ENCODE results near the gene CACNA1I.

Gene CACNA1I

DNA sequence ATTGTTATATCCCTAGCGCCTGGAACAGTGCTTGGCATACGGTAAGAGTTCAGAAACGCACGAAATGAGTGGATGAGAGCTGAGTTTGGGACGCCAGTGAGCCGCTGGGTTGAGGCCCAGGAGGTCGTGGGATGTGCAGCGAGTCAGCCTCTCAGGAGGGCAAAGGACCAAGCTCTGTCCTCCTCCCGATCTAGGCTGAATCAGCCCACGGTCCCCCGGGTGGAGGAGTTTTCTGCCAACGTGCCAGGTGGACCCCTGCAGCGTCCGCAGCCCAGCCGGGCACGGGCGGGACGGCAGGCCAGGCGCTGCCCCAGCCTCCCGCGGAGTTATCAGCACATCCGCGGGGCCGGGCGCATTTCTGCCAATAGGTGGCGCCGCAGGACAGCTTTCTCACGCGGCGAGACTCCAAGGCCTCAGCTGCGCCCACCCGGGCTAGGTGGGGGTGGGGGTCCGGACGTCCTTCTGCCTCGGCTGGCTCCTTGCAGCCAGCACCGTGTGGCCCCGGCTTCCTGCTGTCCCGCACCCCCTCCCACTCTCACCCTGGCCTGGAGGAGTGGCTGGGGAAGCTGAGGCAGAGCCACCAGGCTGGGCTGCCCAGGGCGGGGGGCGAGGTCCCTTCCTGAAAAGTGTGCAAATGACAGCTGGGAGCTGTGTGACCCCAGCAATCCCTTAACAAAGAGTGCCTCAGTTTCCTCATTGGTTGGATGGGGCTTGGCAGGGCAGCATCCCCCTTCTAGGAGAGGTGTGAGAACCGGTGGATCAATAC lies 35.8 kb upstream of the CACNA1I start:
- no peak overlapping the region for H3K4me3 ChIP-seq

DNA sequence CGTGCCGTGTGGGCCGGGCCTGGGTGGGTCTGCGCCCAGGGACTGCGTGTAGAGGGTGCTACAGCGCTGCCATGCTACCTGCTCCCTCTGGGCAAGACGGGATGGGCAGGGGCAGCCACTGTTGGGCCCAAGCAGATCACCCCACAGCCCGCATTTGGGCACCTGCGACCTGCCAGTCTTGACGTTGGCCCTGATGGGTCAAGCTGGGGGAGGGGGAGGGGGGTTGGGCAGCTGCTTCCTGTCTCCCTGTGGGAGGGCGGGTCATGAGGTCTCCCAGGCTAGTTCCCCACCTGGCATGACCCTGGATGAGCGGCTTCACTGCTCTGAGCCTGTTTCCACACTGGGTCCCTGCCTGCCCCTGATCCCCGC lies 35.2 kb upstream of the CACNA1I start:
- no peak overlapping the region for H3K27ac ChIP-seq
- no peak overlapping the region for H3K4me3 ChIP-seq

More for the DNA sequence above, 35.8 kb upstream of the CACNA1I start:
- peak overlapping the region in 3 of 21 experiments; percentile 16 to 43 (median 18) for H3K27ac ChIP-seq

DNA sequence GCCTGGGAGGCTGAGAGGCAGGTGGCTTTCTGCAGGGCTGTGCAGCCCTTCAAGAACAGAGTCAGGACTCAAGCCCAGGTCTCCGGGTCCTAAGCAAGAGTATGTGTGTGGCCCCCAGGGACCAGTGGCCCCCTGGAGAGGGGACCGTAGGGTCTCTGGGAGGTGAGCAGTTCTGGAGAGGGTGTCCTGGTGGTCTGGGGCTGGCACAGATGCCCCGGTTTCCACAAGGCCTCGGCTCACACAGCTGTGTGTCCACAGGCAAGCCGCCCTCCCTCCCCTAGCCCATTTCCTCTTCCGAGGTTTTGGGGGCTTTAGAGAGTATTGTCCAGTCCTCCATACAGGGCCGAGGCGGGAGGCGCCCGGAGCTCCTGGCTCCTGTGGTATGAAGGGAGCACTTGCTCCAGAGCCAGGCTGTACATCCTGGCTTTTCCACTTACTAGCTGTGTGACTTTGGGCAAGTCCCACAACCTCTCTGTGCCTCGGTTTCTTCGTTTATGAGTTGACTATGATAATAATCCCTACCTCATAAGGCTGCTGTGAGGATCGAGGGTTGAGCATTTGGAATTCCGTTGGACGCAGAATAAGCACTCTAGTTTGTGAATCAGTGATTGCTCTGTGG lies 34.6 kb upstream of the CACNA1I start:
- Histone ChIP-seq H3K27ac (no peak overlapping the region), H3K4me3 (no peak overlapping the region)

DNA sequence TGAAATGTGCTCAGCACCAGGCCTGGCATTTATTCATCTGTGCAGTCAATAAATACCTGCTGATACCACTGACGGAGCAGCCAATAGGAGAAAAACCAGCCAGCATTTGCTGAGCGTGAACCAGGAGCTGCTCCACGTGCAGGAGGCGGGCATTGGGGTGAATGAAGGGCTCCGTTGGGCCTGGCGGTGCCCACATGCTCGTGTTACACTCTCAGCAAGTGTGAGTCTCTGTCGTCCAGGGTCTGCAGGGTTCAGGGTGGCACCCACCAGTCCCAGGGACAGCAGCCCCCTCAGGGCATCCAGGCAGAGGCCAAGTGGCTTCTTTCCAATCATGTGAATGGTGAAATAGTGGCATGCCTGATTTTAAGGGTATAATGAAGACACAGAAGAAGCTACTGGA lies 33.8 kb upstream of the CACNA1I start:
- Histone ChIP-seq H3K4me3 (no peak overlapping the region), H3K27ac (no peak overlapping the region)

DNA sequence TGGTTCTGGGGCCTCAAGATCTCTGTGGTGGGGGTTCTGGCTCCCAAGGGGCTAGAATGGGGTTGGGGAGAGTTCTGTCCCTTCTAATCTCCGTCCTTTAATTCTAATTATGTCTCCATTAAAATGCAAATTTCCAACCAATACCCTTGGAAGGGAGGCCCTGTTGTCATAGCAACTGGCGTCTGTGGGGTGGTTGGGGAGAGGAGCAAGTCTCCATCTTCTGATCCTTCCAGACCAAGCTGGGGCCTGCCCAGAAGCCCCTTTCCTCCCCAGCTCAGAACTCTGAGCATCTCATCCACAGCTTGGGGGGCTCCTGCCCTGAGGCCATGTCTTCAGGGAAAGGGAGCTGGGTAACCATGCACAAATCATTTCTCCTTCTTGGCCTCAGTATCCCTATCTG lies 32.6 kb upstream of the CACNA1I start:
- no peak overlapping the region for H3K27ac ChIP-seq
- H3K4me3 ChIP-seq: no peak overlapping the region

DNA sequence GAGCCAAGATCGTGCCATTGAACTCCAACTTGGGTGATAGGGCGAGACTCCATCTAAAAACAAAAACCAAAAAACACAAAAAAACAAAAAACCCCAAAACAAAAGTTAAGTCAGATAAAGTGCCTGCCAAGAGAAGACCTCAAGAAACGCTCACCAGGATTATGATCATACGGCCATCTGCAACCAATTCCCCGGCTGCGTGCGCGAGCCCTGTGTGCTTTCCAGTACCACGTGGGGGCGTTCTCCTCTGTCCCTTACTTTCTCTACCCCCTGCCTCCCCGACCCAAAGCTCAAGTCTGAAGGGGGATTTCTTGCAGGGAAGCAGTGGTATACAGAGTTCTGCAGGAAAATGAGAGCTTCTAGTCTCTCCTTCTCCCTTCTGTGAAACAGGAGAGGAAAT lies 27.5 kb upstream of the CACNA1I start:
- no peak overlapping the region for H3K27ac ChIP-seq
- H3K4me3 ChIP-seq: no peak overlapping the region

DNA sequence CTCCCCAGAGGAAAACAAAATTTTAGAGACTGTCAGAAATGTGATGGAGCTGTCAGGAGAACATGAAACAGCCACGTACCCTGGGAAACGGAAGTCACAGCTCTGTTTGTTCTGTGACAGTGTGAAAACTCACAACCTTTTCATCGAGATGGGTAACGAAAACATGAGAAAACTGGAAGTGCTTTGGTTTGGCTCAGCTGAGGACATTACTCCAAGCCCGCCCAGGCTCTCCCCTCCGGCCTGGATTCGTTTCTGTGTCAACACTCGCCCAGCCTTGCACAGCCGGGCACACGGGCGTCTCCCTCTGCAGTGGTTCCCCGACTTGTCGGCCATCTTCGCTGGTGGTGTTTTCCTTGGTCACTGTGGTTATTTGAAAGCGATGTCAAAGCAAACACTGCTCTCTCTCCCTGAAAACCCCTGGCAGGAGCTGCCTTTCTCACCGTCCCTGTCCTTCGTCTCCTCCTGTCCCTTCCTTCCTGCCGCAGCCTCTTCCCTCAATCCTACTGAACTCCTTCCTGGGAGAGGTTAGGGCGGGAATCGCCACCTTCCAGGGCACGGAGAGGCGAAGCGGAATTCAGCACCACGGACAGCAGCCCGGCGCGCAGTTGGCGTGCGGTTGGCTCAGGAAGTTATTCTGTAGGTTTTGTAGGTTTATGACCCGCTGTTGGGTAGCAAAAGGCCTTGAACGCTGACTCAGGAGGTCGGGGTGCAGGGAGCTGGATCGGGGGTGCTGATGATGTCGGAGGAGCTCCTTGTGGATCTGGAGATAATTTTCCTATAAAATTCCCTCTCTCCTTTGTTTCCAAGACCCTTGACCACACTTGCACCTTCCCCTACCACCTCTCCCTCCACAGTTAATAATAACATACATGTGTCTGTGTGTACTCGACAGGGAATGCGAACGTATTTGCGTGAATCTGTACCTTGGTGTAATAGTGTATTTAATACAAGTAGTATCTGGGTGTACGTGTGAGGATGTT lies 24.9 kb upstream of the CACNA1I start:
- H3K27ac ChIP-seq: no peak overlapping the region
- H3K4me3 ChIP-seq: no peak overlapping the region

DNA sequence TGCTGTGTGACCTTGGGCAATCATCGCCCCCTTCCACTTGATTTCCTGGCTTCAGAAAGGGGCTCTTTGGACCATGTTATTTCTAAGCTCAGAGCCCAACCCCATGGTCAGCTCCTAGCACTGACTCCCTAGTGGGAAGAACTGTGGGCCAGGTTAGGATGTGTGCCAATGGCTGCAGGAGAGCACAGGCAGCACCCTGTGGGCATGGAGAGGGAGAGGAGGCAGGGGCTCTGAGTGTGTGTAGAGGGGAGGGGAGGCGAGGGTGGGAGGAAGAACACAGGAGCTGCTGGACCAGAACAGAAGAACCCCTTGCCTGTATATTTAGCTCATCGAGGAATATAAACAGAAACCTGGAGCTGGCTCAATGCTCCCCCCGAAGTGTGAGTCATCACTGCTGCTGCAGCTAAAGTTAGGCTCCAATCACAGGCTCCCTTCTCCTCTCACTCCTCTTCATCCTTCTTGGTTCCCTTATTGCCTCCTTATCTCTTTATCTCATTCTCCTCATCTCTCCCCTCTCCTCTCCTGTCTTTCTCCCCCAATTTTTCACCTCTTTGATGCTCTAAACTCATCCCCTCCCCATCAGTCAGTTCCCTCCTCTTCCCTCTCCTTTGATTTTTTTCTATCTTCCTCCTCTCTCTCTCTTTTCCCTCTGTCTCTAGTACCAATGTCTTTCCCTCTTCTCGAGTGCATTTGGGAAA lies 23.5 kb upstream of the CACNA1I start:
- Histone ChIP-seq H3K27ac (no peak overlapping the region), H3K4me3 (no peak overlapping the region)

DNA sequence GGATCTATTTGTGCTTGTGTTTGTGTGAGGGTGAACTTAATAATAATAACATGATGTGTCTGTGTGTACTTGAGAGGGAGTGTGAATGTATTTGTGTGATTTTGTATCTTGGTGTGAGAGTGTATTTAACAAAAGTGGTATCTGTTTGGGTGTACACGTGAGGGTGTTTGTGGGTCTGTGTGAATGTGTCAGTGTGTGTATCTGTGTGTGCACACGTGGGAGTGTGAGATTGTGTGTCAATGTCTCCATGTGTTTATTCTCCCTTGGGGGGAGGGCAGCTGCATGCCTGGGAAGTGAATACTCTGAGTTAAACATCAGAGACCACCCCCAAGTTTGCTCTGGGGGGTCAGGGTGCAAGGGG lies 23.0 kb upstream of the CACNA1I start:
- no peak overlapping the region for H3K27ac ChIP-seq

DNA sequence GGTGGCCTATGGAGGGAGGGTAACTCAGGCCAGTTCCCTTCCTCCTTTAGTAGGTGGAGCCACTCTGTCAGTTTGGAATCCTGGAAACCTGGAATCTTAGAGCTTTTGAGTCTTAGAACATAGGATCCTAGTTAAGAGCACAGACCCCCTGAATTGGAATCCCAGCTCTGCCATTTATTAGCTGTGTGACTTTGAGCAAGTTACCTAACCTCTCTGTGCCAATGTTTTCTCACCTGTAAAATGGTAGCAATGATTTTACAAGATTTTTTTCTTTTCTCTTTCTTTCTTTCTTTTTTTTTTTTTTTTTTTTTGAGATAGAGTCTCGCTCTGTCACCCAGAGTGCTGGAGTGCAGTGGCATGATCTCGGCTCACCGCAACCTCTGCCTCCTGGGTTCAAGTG lies 17.1 kb upstream of the CACNA1I start:
- H3K27ac ChIP-seq: no peak overlapping the region
- no peak overlapping the region for H3K4me3 ChIP-seq

More for the DNA sequence above, 23.0 kb upstream of the CACNA1I start:
- no peak overlapping the region for H3K4me3 ChIP-seq

DNA sequence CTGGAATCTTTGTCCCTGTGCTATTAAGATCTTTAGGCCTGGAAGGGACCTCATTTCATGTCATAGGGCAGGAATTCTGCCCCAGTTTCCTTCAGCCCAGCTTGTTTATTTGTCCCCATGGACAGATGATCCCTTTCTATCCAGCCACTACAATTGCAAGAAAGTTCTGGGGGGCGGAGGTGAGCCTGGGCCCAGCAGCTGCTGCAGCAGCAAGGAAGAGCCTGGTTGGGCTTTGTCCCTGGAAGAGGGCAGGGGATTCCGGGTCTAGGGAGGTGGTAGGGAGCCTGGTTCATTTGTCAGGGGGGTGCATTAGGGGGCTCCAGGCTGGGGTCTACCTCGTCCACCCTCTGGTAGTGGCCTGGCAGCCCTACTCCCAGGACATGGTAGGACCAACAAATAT lies 16.4 kb upstream of the CACNA1I start:
- Histone ChIP-seq H3K4me3 (no peak overlapping the region), H3K27ac (no peak overlapping the region)

DNA sequence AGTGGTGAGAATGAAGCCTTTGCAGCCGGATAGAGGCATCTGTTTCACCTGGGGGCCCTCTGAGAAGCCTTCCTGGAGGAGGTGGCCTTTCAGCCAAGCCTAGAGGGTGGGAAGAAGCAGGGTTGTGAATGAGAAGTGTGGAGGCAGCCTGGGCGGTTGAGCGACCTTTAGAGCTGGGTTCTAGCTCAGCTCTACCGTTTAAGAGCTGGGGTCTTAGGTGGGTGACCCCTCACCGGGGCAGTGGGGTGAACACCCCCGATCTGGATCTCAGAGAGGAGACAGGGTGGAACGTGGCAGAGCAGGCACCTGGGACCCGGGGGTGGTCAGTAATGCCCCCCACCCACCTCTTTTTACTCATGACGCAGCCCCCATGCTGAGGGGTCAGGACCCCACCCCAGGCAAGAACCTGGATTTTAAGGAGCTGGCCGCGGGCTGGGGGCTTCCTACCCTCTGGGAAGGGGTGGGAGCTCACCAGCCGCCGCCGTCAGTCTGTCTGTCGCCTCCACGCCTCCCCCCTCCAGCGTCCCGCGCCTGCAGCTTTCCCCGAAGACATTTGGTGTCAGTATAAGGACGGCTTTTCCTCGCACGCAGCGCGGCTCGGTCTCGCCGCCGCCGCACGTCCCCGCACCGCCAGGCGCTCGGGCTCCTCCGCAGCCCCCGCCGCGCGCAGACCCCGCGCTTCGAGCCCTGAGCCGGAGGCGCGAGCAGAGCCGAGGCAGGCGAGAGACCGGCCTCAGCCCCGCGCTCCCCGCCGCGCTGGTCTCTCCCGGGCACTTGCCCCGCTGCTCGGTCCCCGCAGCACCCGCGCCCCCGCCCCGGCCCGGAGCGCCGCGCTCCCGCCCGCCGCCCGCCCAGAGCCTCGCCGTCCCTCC lies 13.3 kb upstream of the CACNA1I start:
- H3K27ac ChIP-seq: no peak overlapping the region

DNA sequence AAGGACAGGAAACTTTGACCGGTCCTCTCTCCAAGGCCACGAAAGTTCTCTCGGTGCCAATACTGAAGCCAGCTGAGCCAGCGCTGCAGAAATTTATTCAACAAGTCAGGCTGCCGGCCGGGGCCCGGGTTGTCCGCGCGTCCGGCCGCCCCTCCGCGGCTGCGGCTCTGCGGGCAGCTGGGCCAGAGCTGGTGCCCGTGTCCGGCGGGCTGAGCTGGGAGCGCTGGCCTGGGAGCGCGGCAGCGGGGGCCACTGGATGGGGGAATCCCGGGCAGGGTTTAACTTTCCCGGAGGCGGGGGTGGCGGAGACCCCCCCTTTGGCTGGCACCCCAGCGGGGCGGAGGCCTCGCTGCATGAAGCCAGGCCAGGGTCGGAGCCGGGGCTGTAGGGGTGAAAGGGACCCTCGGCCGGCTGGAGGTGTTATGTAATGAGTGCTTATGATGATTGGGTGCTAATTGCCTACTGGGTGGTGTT lies 12.3 kb upstream of the CACNA1I start:
- Histone ChIP-seq H3K4me3 (no peak overlapping the region), H3K27ac (no peak overlapping the region)

More for the DNA sequence above, 13.3 kb upstream of the CACNA1I start:
- peak overlapping the region in 1 of 7 experiments; percentile 21 for H3K4me3 ChIP-seq

DNA sequence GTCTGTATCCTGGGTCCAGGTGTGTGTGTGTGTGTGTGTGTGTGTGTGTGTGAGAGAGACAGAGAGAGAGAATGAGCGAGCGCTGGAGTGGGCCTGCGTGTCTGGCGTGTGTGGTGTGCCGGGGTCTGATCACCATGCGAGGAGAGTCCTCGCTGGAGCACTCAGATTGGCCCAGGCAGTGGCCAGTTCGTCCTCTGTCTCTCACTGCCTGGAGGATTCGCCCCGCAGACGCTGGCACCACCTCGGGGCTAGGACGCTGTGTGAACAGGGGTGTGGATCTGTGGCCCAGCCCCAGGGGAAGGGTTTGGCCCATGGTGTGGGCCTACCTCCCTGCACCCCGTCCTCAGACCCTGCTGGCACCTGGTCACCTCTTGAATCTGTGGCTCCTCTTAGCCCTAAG lies 11.6 kb upstream of the CACNA1I start:
- Histone ChIP-seq H3K27ac (no peak overlapping the region), H3K4me3 (no peak overlapping the region)

DNA sequence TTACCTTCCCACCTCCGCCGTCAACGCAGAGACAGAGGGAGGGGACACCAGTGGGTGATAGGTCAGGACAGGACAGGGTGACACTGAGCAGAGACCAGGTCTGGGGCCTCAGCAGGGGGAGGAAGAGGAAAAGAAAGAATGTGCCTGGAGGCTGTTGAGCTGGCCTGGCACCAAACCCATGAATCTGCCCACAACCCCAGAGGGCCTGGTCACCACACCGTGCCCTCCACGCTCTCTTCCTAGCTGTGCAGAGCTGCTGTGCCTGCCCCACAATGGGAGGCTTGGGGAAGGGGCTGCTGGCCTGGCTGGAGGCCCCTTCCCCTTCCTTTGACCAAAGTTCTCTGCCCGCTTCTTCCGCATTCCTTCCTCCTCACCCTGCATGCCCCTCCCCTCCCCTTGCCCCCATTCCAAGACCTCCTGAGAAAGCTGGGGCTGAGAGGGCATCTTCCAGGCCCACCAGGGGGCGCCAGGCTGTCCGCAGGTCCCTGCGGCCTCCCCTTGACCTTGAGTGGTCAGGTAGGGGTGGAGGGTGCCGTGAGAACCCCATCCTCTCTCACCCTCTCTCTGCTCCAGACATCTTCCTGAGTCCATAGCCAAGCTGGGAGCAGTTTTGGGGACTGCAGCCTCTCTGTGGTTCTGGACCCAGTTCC lies 11.0 kb upstream of the CACNA1I start:
- no peak overlapping the region for H3K4me3 ChIP-seq
- no peak overlapping the region for H3K27ac ChIP-seq

DNA sequence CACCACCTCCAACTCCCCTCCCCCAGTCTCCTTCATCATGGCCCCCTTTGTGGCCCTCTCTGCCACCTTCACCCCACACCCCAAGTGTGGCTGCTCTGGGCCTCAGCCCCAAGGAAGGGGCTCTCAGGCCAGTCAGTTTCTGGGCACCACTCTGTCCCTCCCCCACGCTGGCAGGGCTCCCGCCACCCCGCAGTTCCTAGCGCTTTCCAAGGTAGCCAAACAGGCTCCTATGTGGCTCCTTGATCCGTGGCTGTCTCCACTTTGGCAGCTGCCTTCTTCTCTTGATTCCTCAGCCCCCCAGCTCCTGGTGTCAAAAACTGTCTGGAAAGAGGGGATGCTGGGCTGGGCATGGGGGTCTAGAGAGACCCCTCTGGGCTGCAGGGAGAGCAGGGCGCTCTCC lies 10.4 kb upstream of the CACNA1I start:
- no peak overlapping the region for H3K4me3 ChIP-seq

DNA sequence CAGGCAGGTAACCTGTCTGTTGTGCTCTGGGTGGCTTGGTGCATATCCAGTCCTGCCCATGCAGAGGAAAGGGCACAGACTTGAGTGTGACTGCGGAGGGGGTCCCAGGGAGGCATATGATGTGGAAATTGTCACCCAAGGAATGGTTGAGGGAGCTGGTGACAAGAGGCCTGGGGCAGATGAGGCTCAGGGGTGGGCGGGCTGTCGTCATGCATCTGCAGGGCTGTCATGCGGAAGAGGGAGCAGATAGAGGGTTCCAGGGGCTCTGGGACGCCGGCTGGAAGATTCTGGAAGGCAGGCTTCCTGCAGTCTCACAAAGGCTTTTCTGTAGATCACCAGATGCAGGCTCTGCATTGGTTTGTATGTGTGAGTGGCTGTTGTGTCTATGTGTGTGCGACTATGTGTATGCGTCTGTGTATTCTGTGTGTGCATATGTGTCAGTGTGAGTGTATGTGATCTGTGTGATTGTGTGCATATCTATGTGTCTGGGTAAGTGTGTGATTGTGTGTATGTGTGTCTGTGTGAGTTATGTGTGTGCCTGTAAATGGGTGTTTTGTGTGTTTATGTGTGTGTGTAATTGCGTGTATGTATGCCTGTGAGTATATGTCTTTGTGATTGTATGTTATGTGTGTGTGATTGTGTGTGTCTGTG lies 7.6 kb upstream of the CACNA1I start:
- Histone ChIP-seq H3K4me3 (no peak overlapping the region), H3K27ac (no peak overlapping the region)

More for the DNA sequence above, 10.4 kb upstream of the CACNA1I start:
- no peak overlapping the region for H3K27ac ChIP-seq

All from skin epidermis (tissue), 12 donors.